NCI-H82 treated with DMSO at 0.1 percent for 48 hours (cell line): ENCODE results near the gene SLC19A3.
"Not testable (repeated sequence)": the region's sequence is repeated elsewhere in the genome, so short reads cannot be mapped to it uniquely, and the experiment has no call there.

ENCODE experiments used
- DNase-seq: peaks from one replicate; lab custom pipeline; 2025; ENCODE audit not compliant: unreplicated experiment; lab: John Stamatoyannopoulos, UW

Gene SLC19A3

GRCh38 chr2:227703961-227704360 is 13.9 kb downstream of the SLC19A3 start:
- no peak for DNase-seq

- no peak for DNase-seq
Measured at GRCh38 chr2:227703280-227703732, 14.5 kb downstream of the SLC19A3 start.

GRCh38 chr2:227701556-227701955 is 16.3 kb downstream of the SLC19A3 start:
- DNase-seq = no peak

DNA sequence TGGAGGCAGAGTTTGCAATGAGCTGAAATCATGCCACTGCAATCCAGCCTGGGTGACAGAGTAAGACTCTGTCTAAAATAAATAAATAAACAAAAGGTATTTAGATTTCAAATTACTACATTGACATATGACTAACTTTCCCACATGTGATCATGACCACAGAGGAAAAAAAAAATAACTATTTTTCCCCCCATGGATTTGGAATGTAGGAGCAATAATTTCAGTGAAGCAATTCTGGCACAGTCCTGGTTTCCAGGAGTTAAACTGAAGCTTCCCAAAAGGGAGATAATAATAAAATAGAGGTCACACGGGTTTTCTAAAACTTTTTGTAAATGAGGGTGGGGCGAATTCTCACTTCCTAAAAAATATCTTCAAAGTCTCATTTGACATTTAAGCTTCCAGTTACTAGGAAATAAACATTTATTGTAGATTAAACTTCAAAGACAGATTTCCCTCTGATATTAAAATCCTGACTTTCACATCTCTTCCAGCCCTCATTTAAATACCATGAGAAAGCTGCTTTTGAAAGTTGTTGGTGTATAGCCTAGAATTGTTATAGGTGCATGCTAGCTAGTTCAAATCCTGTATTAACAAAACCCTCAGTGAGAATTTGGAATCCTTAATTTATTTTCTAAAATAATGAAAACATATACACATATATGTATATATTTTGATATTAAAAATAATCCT is 20.7 kb downstream of the SLC19A3 start:
- no peak for DNase-seq

DNA sequence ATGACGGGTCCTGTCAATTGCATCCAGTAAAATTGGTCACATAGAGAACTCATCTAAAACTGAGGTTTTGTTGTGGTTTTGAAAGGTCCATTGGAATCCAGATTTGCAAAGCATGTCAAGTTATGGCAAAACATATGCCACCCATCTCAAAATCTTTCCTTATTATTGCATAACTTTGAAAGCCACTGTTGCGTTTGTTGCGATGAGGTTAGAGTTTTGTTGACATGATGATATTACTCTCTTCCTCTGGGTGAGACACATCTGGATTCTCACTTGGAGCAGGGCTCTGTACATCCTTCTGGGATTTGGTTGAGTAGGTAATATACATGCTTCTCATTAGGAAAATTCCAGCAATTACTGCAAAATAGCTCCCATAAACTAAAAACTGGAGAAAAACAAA is 30.6 kb downstream of the SLC19A3 start:
- DNase-seq = no peak

DNA sequence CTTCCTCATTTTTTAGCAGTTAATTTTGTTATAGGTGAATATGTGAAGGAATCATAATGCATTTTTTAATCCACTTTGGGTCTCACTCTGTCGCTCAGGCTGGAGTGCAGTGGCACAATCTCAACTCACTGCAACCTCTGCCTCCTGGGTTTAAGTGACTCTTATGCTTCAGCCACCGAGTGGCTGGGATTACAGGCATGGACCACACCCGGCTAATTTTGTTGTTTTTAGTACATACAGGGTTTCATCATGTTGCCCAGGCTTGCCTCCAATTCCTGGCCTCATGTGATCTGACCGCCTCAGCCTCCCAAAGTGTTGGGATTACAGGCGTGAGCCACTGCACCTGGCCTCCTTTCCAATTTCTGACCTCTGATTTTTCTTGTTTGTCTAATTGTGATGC is 33.6 kb downstream of the SLC19A3 start:
- DNase-seq = no peak

DNA sequence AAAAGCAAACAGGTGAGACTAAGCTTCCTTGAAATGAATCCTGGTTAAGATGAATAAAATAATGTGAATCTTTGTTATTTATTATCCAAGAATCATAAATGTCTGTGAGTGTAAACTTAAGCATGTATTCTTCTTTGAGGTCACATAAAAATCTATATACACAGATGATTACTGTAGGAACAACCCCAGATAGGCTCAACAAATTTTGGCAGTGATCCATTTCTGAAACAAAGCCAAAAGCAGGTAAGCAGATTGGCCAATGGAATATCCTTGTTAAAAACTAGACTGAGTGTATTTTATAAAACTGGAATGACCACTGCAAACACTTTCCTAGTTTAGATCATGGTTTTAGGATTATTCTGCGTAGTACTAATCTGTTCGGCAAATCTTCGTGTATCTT is 39.9 kb downstream of the SLC19A3 start:
- no peak for DNase-seq

GRCh38 chr2:227674485-227674884 is 43.3 kb downstream of the SLC19A3 start:
- no peak for DNase-seq

- not testable (repeated sequence) for DNase-seq
Measured at GRCh38 chr2:227673620-227674019, 44.2 kb downstream of the SLC19A3 start.

DNA sequence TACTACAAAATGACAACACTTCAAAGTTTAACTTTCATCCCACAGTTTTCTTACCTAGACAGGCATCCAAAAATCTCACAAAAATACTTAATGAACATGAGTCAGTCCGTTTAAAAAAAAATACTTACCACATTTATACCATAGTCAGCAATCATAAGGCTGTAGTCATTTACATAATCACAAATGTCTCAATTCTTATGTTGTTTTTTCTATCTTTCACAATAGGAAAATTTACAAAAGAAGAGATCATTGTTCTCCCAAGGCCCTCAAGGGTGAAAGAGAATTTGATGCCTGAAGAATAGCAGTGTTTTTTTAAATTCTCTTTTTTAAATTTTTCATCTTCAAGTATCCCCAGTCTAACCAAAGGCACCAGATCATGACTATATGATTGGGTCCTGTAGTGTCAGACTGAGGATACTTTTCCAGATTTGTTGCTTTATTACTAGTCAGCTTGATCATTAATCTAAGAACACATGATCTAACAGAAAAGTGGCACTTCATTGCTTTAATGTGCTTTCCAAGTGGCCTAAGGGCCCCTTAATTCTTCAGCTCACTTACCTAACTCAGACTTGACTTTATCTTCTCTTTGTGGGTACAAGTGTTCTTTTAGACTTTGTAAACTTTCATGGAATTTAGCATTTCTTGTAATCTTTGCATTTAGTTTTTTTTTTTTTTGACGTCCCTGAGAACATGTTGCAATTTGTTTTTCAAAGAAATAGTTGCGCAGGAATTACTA is 46.5 kb downstream of the SLC19A3 start:
- DNase-seq = no peak

- DNase-seq = not testable (repeated sequence)
Measured at GRCh38 chr2:227666631-227667170, 51.1 kb downstream of the SLC19A3 start, which contains the start of gene SCYGR5. SCYGR5 (plus strand) TSS chr2:227666804; CDS start chr2:227666804, 0 bp downstream.

- no peak for DNase-seq
Measured at GRCh38 chr2:227665189-227665940, 52.5 kb downstream of the SLC19A3 start.

- DNase-seq = no peak
Measured at GRCh38 chr2:227661827-227662226, 56.0 kb downstream of the SLC19A3 start.

DNA sequence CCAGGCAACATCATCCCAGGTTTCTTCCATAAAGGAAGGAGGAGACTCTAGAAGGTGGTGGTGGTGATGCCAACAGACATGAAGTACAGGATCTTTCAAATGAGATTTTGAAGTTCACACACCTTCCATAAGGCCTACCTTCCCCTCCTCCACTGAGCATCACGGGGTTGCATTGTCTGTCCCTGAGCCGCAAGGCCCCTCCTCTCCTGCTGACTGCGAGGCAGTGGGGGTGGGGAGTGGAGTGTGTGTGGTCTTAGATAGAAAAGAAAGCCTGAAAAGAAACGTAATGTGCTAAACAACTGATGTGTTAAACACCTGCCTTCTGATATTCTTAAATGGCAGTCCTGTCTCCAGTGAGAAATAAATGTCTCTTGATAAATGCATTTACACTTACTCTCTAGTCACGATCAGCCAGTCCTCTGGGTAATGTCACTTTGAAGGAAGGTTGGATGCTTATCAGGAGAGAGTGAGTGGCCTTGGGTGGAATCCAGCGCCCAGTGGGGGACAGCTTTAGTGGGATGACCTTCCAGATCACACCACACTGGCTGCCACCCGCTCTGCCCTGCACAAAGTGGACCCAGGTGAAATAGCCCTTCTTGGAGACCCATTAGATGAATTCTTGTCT is 56.7 kb downstream of the SLC19A3 start:
- DNase-seq = no peak

DNA sequence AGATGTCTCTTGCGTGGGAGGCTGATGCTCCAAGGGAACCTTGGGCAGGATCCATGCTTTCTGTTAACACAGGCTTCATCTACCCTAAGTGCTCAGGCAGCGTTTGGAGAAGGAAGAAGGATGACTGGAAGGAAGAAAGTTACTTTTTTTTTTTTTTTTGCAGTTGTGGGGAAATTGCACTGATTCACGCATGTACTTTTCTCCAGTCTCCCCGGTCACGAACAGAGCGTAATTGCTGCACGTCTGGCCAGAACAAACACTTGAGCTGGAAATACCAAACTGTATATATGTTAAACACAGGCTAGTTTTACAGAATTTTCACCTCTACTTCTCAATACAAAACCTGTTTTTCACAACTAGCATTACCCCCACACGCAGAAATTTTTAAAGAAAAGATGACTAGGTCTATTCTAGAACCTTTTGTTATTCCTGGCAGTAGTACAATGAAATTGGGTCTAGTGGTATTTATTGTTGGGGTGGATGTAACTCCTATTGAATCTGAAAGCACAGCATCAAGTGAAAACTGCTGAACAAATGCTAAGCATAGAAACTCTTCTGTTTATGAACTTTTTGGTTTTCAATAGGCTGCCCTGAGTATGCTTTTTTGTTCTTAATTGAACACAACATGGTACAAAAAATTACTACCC is 60.5 kb downstream of the SLC19A3 start:
- no peak for DNase-seq

- DNase-seq = no peak
Measured at GRCh38 chr2:227655454-227655853, 62.4 kb downstream of the SLC19A3 start.

DNA sequence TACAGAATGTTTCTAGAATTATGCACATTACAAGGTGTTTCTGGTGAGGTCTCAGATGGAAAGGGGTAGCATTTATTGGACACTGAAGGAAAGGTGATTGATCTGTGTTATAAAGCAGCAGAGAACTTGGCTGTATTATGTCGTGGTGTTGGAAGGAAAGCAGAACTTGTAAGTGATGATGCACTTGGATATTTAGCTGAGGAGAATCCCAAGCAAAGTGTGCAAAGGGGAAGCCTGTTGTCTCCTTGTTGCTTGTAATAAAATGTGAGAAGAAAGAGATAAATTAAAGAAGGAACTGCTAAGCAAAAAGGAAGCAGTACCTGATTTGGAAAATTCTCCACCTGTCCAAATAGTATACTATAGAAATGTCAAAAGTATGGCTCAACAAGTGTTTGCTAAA is 63.4 kb downstream of the SLC19A3 start:
- DNase-seq = no peak

DNA sequence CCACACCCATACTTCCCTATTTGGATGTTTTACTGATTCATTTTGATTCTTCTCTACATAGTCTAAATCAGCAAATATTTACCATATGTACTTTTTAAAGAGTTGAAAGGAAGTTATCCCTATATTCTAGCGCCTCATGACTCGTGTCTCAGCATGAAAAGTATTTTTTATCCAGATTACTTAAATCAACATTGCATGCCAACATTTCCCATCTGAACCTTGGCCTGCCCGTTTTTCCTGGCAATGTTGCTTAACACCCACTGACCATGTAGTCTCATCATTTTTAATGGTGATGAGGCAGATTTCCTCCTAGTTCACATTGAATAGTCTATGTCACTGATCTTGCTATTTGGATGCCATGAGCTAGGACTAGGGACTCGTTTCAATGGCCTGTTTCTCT is 64.4 kb downstream of the SLC19A3 start:
- DNase-seq = no peak

- no peak for DNase-seq
Measured at GRCh38 chr2:227643990-227644551, 73.8 kb downstream of the SLC19A3 start.

- no peak for DNase-seq
Measured at GRCh38 chr2:227642656-227643055, 75.2 kb downstream of the SLC19A3 start.
